ENCODE measurements around the gene PRKRIP1. TPM values are rescaled to one million over a fixed set of nuclear protein-coding genes. Genes with fewer than 3 reads are reported as not detected.

The PRKRIP1 gene
- total RNA-seq, 1 experiment from 2014 or later = 24.9 TPM

GRCh38 chr7:102390697-102391484 lies 5.3 kb upstream of the PRKRIP1 start:
- TF ChIP-seq, protein P1, sequence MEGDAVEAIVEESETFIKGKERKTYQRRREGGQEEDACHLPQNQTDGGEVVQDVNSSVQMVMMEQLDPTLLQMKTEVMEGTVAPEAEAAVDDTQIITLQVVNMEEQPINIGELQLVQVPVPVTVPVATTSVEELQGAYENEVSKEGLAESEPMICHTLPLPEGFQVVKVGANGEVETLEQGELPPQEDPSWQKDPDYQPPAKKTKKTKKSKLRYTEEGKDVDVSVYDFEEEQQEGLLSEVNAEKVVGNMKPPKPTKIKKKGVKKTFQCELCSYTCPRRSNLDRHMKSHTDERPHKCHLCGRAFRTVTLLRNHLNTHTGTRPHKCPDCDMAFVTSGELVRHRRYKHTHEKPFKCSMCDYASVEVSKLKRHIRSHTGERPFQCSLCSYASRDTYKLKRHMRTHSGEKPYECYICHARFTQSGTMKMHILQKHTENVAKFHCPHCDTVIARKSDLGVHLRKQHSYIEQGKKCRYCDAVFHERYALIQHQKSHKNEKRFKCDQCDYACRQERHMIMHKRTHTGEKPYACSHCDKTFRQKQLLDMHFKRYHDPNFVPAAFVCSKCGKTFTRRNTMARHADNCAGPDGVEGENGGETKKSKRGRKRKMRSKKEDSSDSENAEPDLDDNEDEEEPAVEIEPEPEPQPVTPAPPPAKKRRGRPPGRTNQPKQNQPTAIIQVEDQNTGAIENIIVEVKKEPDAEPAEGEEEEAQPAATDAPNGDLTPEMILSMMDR (IDR thresholded peaks at IDR 0.05) = peak; percentile 96
- TF ChIP-seq, protein P2, sequence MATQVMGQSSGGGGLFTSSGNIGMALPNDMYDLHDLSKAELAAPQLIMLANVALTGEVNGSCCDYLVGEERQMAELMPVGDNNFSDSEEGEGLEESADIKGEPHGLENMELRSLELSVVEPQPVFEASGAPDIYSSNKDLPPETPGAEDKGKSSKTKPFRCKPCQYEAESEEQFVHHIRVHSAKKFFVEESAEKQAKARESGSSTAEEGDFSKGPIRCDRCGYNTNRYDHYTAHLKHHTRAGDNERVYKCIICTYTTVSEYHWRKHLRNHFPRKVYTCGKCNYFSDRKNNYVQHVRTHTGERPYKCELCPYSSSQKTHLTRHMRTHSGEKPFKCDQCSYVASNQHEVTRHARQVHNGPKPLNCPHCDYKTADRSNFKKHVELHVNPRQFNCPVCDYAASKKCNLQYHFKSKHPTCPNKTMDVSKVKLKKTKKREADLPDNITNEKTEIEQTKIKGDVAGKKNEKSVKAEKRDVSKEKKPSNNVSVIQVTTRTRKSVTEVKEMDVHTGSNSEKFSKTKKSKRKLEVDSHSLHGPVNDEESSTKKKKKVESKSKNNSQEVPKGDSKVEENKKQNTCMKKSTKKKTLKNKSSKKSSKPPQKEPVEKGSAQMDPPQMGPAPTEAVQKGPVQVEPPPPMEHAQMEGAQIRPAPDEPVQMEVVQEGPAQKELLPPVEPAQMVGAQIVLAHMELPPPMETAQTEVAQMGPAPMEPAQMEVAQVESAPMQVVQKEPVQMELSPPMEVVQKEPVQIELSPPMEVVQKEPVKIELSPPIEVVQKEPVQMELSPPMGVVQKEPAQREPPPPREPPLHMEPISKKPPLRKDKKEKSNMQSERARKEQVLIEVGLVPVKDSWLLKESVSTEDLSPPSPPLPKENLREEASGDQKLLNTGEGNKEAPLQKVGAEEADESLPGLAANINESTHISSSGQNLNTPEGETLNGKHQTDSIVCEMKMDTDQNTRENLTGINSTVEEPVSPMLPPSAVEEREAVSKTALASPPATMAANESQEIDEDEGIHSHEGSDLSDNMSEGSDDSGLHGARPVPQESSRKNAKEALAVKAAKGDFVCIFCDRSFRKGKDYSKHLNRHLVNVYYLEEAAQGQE (IDR thresholded peaks at IDR 0.05; ENCODE audit: insufficient read depth in 1 of 2, low read depth in 2 of 2, low read length in 1 of 2) = no peak
- peak; percentile 60 for DNase-seq (ENCODE audit: low read depth, low spot score)
- in situ Hi-C loops (cut with HindIII; ENCODE audit: low pct_unique_long_range_greater_than_20kb, low sequenced_read_pairs) = no loop called here
- Histone ChIP-seq H3K9me3 (ENCODE audit: control insufficient read depth, insufficient read depth, low read depth, low read length) (no peaks in the 10 kb centered on the region), H3K4me3 (ENCODE audit: low read depth in 2 of 2, low read length in 2 of 2) (no peak overlapping the region), H3K27ac (ENCODE audit: low read length) (no peak overlapping the region), H3K27me3 (ENCODE audit: control insufficient read depth, insufficient read depth, low read length) (no peaks in the 10 kb centered on the region), H3K36me3 (ENCODE audit: control insufficient read depth, insufficient read depth, low read length) (0 out of 2 replicates have a peak, but pooled peaks cover under 1% of the 10 kb centered on the region), H3K4me1 (ENCODE audit: control insufficient read depth, insufficient read depth, low read length) (no peaks in the 10 kb centered on the region)
- ChIA-PET POLR2A (no interaction called here), CTCF (no interaction called here)
- intact Hi-C loops (cut with micrococcal nuclease; ENCODE audit: unreplicated experiment) = loop anchor here (1.0 kb wide), 1 partner anchor 111 kb away; no protein-coding TSS in a partner anchor
- ATAC-seq = peak; percentile 97
- BruUV-seq (replicated peaks) = no TSS peak

DNA sequence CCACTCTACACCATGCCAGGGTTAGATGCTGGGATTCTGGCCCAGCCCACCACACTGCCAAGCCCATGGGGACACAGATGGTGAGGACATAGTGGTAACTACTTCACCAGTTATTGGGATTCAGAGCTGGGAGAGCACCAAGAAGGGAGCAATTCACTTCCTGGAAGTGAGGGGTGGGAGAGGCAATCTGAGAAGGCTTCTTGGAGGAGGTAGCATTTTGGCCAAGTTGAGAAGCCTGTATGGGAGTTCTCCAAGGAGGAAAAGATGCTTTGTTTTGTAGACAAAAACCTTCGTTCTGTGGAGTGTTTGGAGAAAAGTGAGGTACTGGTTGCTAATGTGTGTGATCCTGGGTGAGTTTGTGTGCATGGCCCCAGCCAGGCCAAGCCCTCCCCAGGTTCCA lies 3.8 kb upstream of the PRKRIP1 start:
- TF ChIP-seq SIN3A (IDR thresholded peaks at IDR 0.05; ENCODE audit: borderline replicate concordance, insufficient read depth, low read depth, low read length) (no peak), TCF7L2 (IDR thresholded peaks at IDR 0.05; ENCODE audit: low read depth, low read length) (no peak), POLR2AphosphoS5 (IDR thresholded peaks at IDR 0.05; ENCODE audit: low read depth, low read length) (no peak)
- TF ChIP-seq, protein P1 (IDR thresholded peaks at IDR 0.05) = no peak
- TF ChIP-seq, protein P2 (IDR thresholded peaks at IDR 0.05; ENCODE audit: insufficient read depth in 1 of 2, low read depth in 2 of 2, low read length in 1 of 2) = no peak
- H3K4me1 ChIP-seq (ENCODE audit: control insufficient read depth, insufficient read depth, low read length) = peaks cover 4% of the 10 kb centered on the region; the same call in 1 of the 2 replicates
- POLR2A ChIA-PET = no interaction called here
- no peak for ATAC-seq
- DNase-seq (ENCODE audit: low read depth, low spot score) = no peak
- H3K27ac ChIP-seq (ENCODE audit: low read length) = no peak overlapping the region
- H3K9me3 ChIP-seq (ENCODE audit: control insufficient read depth, insufficient read depth, low read depth, low read length) = no peaks in the 10 kb centered on the region
- no peak overlapping the region for H3K4me3 ChIP-seq (ENCODE audit: low read depth in 2 of 2, low read length in 2 of 2)
- no peaks in the 10 kb centered on the region; the same call in 1 of the 2 replicates for H3K36me3 ChIP-seq (ENCODE audit: control insufficient read depth, insufficient read depth, low read length)
- no TSS peak for BruUV-seq (replicated peaks)
- no peaks in the 10 kb centered on the region for H3K27me3 ChIP-seq (ENCODE audit: control insufficient read depth, insufficient read depth, low read length)
- intact Hi-C loops (cut with micrococcal nuclease; ENCODE audit: unreplicated experiment) (no loop called here), in situ Hi-C loops (cut with HindIII; ENCODE audit: low pct_unique_long_range_greater_than_20kb, low sequenced_read_pairs) (no loop called here)
- CTCF ChIA-PET = no interaction called here

All from Panc1 (cell line).